Measurements from ENCODE around the gene GALNTL6. TPM values are rescaled to one million over a fixed set of nuclear protein-coding genes. Genes with fewer than 3 reads are reported as not detected.

Gene GALNTL6
- total RNA-seq, 1 experiment from 2014 or later: not detected

- TF ChIP-seq TCF7L2 (IDR thresholded peaks at IDR 0.05; ENCODE audit: borderline replicate concordance, extremely low read depth, insufficient read depth, insufficient read length): no peak
These were observed 1037.6 kb downstream of the GALNTL6 start (continued) for GRCh38 chr4:172850838-172851237.

DNA sequence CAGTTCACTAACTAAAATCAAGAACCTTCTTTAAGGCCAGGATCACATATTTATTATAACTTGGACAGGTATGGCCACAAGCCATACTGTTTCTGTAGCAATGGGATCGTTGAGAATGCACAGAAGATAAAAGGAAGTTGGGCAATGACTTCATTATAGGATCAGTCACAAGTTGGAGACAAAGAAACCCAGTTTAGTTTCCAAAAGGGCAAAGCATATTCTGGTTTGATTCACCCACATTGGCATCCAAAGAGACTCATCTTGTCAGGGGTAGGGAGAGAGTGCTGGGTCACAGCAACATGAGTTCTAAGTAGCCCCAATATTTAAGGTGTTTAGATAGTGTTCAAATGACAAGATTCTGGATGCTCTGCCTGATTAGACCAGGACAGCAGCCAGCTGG, 1038.3 kb downstream of the GALNTL6 start:
- intact Hi-C loops (cut with micrococcal nuclease): no loop called here
- Histone ChIP-seq H2AFZ (ENCODE audit: low read depth, low read length, poor library complexity, severe bottlenecking) (no peak overlapping the region), H4K20me1 (ENCODE audit: insufficient read depth) (no peaks in the 10 kb centered on the region), H3K36me3 (ENCODE audit: control insufficient read depth in 1 of 2, insufficient read depth in 2 of 2, low read length in 2 of 2) (no peaks in the 10 kb centered on the region), H3K4me3 (replicated peaks in 1 of 2; ENCODE audit: low read depth in 1 of 2, low read length in 2 of 2) (no peak overlapping the region), H3K27me3 (ENCODE audit: insufficient read depth, low read length) (no peaks in the 10 kb centered on the region), H3K27ac (ENCODE audit: low read depth, low read length) (no peak overlapping the region), H3K79me2 (ENCODE audit: insufficient read depth, low read length) (no peaks in the 10 kb centered on the region), H3K9me3 (ENCODE audit: control insufficient read depth in 1 of 2, insufficient read depth in 1 of 2, low read depth in 1 of 2, low read length in 2 of 2) (no peaks in the 10 kb centered on the region), H3K4me2 (ENCODE audit: low read length) (no peak overlapping the region), H3K4me1 (ENCODE audit: control insufficient read depth in 1 of 2, insufficient read depth in 2 of 2, low read length in 2 of 2) (peaks cover 0 to 9% of the 10 kb centered on the region in 2 experiments; a peak in 2 of 4 replicates), H3K9me2 (ENCODE audit: insufficient read depth) (no peaks in the 10 kb centered on the region), H3K9ac (ENCODE audit: low read length) (no peak overlapping the region)
- no TSS peak for BruUV-seq (replicated peaks)
- TF ChIP-seq POLR2A (IDR thresholded peaks at IDR 0.05; ENCODE audit: borderline replicate concordance, extremely low read depth, insufficient read depth, insufficient read length) (no peak), SRF (IDR thresholded peaks at IDR 0.05; ENCODE audit: low read depth) (no peak), ZNF274 (IDR thresholded peaks at IDR 0.05; ENCODE audit: low read depth, low read length) (no peak), CBX3 (IDR thresholded peaks at IDR 0.05; ENCODE audit: low read depth) (no peak), CTCF (IDR thresholded peaks at IDR 0.05 in 2 of 3, conservative IDR thresholded peaks at IDR 0.05 in 1 of 3; ENCODE audit: borderline replicate concordance in 1 of 3, insufficient read depth in 1 of 3, low read depth in 2 of 3, low read length in 2 of 3) (no peak)
- CTCF ChIA-PET: interaction anchor here (1.5 kb wide), 1 partner anchor 162 kb away, joined by 3 read pairs; no protein-coding TSS in a partner anchor
- DNase-seq (ENCODE audit: low read depth, low spot score): no peak
- no peak for ATAC-seq
- RAD21 ChIA-PET (ENCODE audit: low non-redundant PET in 1 of 2, low total read pairs in 2 of 2, uncharacterized antibody in 2 of 2, unreplicated experiment in 2 of 2): no interaction called here
- POLR2A ChIA-PET: no interaction called here

DNA sequence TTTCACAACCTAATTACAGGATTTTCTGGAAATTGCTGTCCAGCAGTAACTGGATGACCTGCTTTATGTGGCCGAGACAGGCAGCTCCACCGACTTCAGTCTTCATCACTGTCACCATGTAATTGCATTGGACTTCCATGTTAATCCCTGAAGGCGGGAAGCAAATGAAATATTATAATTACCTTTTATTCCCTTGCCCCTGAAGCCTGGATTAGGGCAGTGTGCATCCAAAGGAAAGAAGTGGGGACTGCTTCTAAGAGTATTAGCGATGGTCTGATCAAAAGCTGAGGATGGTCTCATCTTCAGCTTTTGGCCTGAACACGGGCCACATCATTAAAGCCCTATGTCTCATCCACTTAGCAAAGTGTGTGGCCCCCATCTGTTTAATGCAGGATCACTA, 1043.8 kb downstream of the GALNTL6 start:
- Histone ChIP-seq H2AFZ (ENCODE audit: low read depth, low read length, poor library complexity, severe bottlenecking) (no peak overlapping the region), H3K79me2 (ENCODE audit: insufficient read depth, low read length) (no peaks in the 10 kb centered on the region), H3K4me2 (ENCODE audit: low read length) (no peak overlapping the region), H4K20me1 (ENCODE audit: insufficient read depth) (no peaks in the 10 kb centered on the region), H3K27me3 (ENCODE audit: insufficient read depth, low read length) (no peaks in the 10 kb centered on the region), H3K9me2 (ENCODE audit: insufficient read depth) (no peaks in the 10 kb centered on the region), H3K4me1 (ENCODE audit: control insufficient read depth in 1 of 2, insufficient read depth in 2 of 2, low read length in 2 of 2) (no peaks in the 10 kb centered on the region), H3K9ac (ENCODE audit: low read length) (no peak overlapping the region), H3K4me3 (replicated peaks in 1 of 2; ENCODE audit: low read depth in 1 of 2, low read length in 2 of 2) (no peak overlapping the region), H3K27ac (ENCODE audit: low read depth, low read length) (no peak overlapping the region), H3K9me3 (ENCODE audit: control insufficient read depth in 1 of 2, insufficient read depth in 1 of 2, low read depth in 1 of 2, low read length in 2 of 2) (no peaks in the 10 kb centered on the region), H3K36me3 (ENCODE audit: control insufficient read depth in 1 of 2, insufficient read depth in 2 of 2, low read length in 2 of 2) (no peaks in the 10 kb centered on the region)
- TF ChIP-seq ZFX (IDR thresholded peaks at IDR 0.05): no peak
- RAD21 ChIA-PET (ENCODE audit: low non-redundant PET in 1 of 2, low total read pairs in 2 of 2, uncharacterized antibody in 2 of 2, unreplicated experiment in 2 of 2): no interaction called here
- ATAC-seq (no peak), DNase-seq (ENCODE audit: low read depth, low spot score) (no peak)
- CTCF ChIA-PET: no interaction called here
- intact Hi-C loops (cut with micrococcal nuclease): no loop called here
- POLR2A ChIA-PET: no interaction called here
- BruUV-seq (replicated peaks): no TSS peak
